SU-DHL-6 (cell line): ENCODE results near the gene FAM89A.

Experiments
- EZH2phosphoT487 ChIP-seq: fragments of 200-600 bp; sonication (generic), shearing (Covaris generic); conservative IDR thresholded peaks from 2 replicates; pipeline ENCODE4 v1.6.1; 2018; ENCODE audit warnings: mild to moderate bottlenecking, antibody characterized with exemption, low read length, moderate library complexity, mixed read lengths
- TF ChIP-seq, protein P1 (sequence below): fragments of 200-600 bp; sonication (generic); IDR thresholded peaks from one replicate; pipeline ENCODE4 v1.5.1; 2017; ENCODE audit warnings: antibody characterized with exemption, mild to moderate bottlenecking, low read length, moderate library complexity; ENCODE audit not compliant: insufficient read depth, poor library complexity, severe bottlenecking

DNA sequence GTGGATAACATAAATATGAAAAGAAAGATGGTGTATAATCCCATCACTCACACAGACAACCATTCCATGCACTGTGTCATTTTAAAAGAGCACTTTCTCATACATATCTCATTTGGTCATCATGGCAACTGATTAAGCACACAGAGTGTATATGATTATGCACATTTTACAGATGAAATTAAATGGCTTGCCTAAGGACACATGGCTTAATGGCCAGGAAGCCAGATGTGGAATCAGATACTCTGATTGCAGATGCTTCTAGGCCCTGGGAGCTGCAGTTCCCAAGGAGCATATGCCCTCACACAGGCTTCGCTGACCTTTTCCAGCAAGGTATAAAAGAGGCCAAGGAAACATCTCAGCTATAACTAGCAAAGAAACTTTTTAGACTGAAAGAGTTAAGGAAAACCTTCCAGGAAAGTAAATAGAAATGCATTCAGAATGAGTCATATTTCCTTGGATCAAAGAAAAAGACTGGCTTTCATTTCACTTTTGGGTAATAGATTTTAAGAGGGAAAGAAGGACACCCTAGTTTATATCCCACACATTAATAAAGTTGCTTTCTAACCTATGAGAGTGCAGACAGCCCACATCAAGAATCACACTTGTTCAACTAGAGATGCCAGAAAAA is 19.6 kb upstream of the FAM89A start:
- TF ChIP-seq, protein P1, sequence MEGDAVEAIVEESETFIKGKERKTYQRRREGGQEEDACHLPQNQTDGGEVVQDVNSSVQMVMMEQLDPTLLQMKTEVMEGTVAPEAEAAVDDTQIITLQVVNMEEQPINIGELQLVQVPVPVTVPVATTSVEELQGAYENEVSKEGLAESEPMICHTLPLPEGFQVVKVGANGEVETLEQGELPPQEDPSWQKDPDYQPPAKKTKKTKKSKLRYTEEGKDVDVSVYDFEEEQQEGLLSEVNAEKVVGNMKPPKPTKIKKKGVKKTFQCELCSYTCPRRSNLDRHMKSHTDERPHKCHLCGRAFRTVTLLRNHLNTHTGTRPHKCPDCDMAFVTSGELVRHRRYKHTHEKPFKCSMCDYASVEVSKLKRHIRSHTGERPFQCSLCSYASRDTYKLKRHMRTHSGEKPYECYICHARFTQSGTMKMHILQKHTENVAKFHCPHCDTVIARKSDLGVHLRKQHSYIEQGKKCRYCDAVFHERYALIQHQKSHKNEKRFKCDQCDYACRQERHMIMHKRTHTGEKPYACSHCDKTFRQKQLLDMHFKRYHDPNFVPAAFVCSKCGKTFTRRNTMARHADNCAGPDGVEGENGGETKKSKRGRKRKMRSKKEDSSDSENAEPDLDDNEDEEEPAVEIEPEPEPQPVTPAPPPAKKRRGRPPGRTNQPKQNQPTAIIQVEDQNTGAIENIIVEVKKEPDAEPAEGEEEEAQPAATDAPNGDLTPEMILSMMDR = no peak
- no peak for TF ChIP-seq EZH2phosphoT487
